NCI-H2107 (cell line): ENCODE results near the gene TMEM209.
"Not testable (repeated sequence)": the region's sequence is repeated elsewhere in the genome, so short reads cannot be mapped to it uniquely, and the experiment has no call there.

Source experiments
- DNase-seq: peaks from one replicate; lab custom pipeline; 2025; lab: John Stamatoyannopoulos, UW

TMEM209 gene

GRCh38 chr7:130126840-130127239 lies 78.4 kb downstream of the TMEM209 start:
- DNase-seq, result not testable (repeated sequence)

- no peak for DNase-seq
Measured at GRCh38 chr7:130124711-130125110, 80.5 kb downstream of the TMEM209 start.

- DNase-seq, result no peak
Measured at GRCh38 chr7:130123501-130123900, 81.7 kb downstream of the TMEM209 start.

GRCh38 chr7:130118801-130119200 lies 86.4 kb downstream of the TMEM209 start:
- DNase-seq, result no peak

GRCh38 chr7:130118294-130118693 lies 86.9 kb downstream of the TMEM209 start:
- DNase-seq, result no peak

- DNase-seq, result no peak
Measured at GRCh38 chr7:130114776-130115175, 90.4 kb downstream of the TMEM209 start.
